Thyroid gland (tissue), 4 donors: ENCODE results near the gene PRPF6. TPM values are rescaled to one million over a fixed set of nuclear protein-coding genes. Genes with fewer than 3 reads are reported as not detected.
"Not testable (repeated sequence)": the region's sequence is repeated elsewhere in the genome, so short reads cannot be mapped to it uniquely, and the experiment has no call there.

Experiments used
- DNase-seq, 2 donors: peaks; one replicate each; pipeline ENCODE4 v3.0.0-alpha.2; 2019
- H3K27ac ChIP-seq, 3 donors: fragments of 200-600 bp; sonication (generic); 1 replicate in 2 of 3; 2 replicates in 1 of 3; pipeline ENCODE4 v1.5.1; 2016 to 2019; ENCODE audit warnings: mild to moderate bottlenecking in 1 of 3, moderate library complexity in 1 of 3
- H3K27me3 ChIP-seq: fragments of 200-600 bp; sonication (generic); one replicate; pipeline ENCODE4 v1.5.1; 2019
- H3K36me3 ChIP-seq, 2 donors: fragments of 200-600 bp; sonication (generic); one replicate each; pipeline ENCODE4 v1.5.1; 2016 to 2019
- H3K4me1 ChIP-seq, 2 donors: fragments of 200-600 bp; sonication (generic); one replicate each; pipeline ENCODE4 v1.5.1; 2017 to 2019
- H3K4me3 ChIP-seq, 3 donors: fragments of 200-600 bp; sonication (generic); replicated peaks in 1 of 3; 1 replicate in 2 of 3; 2 replicates in 1 of 3; pipeline ENCODE4 v1.5.1; 2016; ENCODE audit warnings: mild to moderate bottlenecking in 1 of 3
- H3K9me3 ChIP-seq: fragments of 200-600 bp; sonication (generic); one replicate; pipeline ENCODE4 v1.5.1; 2017
- CTCF ChIP-seq, 6 experiments: fragments of 200-600 bp in 3 of 6; fragments of 450-650 bp in 3 of 6; sonication (generic) in 3 of 6; IDR thresholded peaks; one replicate each; pipeline ENCODE4 v1.5.1; 2016 to 2019; ENCODE audit warnings: antibody characterized with exemption in 6 of 6, mild to moderate bottlenecking in 2 of 6, inconsistent platforms in 1 of 6, moderate library complexity in 1 of 6
- POLR2A ChIP-seq, 2 donors: fragments of 450-650 bp; IDR thresholded peaks; one replicate each; pipeline ENCODE4 v1.6.1; 2017; ENCODE audit warnings: antibody characterized with exemption in 2 of 2, mild to moderate bottlenecking in 2 of 2, moderate library complexity in 1 of 2
- WGBS, 2 donors: methylation state at CpG; one replicate each; pipeline ENCODE4 v1.1.5; 2017; 5-methylcytosine and 5-hydroxymethylcytosine counted together
- intact Hi-C: fragments of 100-400 bp; cut with DNase I; formaldehyde crosslinking; loops from one replicate; pipeline ENCODE4 v1.15.1; 2023
- total RNA-seq, 4 donors: library from RNA; depleted of rRNA; stranded (reverse); fragments of >200 nt; gene quantifications; one replicate each; pipeline ENCODE4 v1.2.3, GENCODE V29; 2016

PRPF6 gene
- total RNA-seq, 4 donors from 2014 or later: 62.8 to 76.2 (median 70.1) TPM

GRCh38 chr20:63968136-63968927 lies 12.6 kb upstream of the PRPF6 start:
- H3K36me3 ChIP-seq: peaks cover 11 to 23% of the 10 kb centered on the region in 2 donors
- no peaks in the 10 kb centered on the region for H3K9me3 ChIP-seq
- WGBS, 2 donors: 81 to 88% methylated on average over 7 to 14 of the region's 14 CpGs
- H3K4me3 ChIP-seq: peak overlapping the region in 1 of 3 donors; percentile 72
- intact Hi-C loops: no loop called here
- DNase-seq: peak in 1 of 2 donors; percentile 1
- H3K4me1 ChIP-seq: peaks cover 11 to 16% of the 10 kb centered on the region in 2 donors
- TF ChIP-seq CTCF (IDR thresholded peaks at IDR 0.05) (no peak), POLR2A (IDR thresholded peaks at IDR 0.05) (no peak)
- no peaks in the 10 kb centered on the region for H3K27me3 ChIP-seq
- peak overlapping the region in 2 of 3 donors; percentile 41 to 80 for H3K27ac ChIP-seq

- H3K36me3 ChIP-seq: peaks cover 3 to 15% of the 10 kb centered on the region in 2 donors
- intact Hi-C loops: no loop called here
- H3K4me3 ChIP-seq: peak overlapping the region in 2 of 3 donors; percentile 34 to 72
- peak; percentile 39 to 50 for DNase-seq
- 3 to 15% methylated on average over 4 to 24 of the region's 70 CpGs for whole genome bisulfite sequencing, 2 donors
- H3K27me3 ChIP-seq: no peaks in the 10 kb centered on the region
- peak overlapping the region in 2 of 3 donors; percentile 41 to 80 for H3K27ac ChIP-seq
- no peaks in the 10 kb centered on the region for H3K9me3 ChIP-seq
- no peak for TF ChIP-seq POLR2A (IDR thresholded peaks at IDR 0.05)
- TF ChIP-seq CTCF (IDR thresholded peaks at IDR 0.05): no peak
- H3K4me1 ChIP-seq: peaks cover 11 to 24% of the 10 kb centered on the region in 2 donors
Observed at GRCh38 chr20:63968928-63969760, 11.8 kb upstream of the PRPF6 start.

GRCh38 chr20:63969838-63970713 lies 10.9 kb upstream of the PRPF6 start, which contains the start of gene ZNF512B:
ZNF512B (minus strand) TSS chr20:63969930; CDS start chr20:63967950, 1,980 bp downstream.
- Histone ChIP-seq H3K27ac (peak within 1 kb of the TSS in 2 of 3 donors; percentile 41 to 80), H3K4me3 (peak within 1 kb of the TSS in 2 of 3 donors; percentile 34 to 72), H3K9me3 (no peaks in the 10 kb centered on the region), H3K4me1 (peaks cover 11 to 24% of the 10 kb centered on the region in 2 donors), H3K27me3 (no peaks in the 10 kb centered on the region), H3K36me3 (peaks cover 0 to 10% of the 10 kb centered on the region in 2 donors)
- TF ChIP-seq POLR2A (IDR thresholded peaks at IDR 0.05): no peak
- TF ChIP-seq CTCF (IDR thresholded peaks at IDR 0.05): no peak
- WGBS, 2 donors: 2 to 38% methylated on average over 3 to 48 of the region's 73 CpGs
- DNase-seq: peak; percentile 74 to 76
- intact Hi-C loops: loop anchor here (5.0 kb wide), 1 partner anchor 473 kb away; the partner anchor contains the start of gene EEF1A2

- H3K4me1 ChIP-seq: peaks cover 11 to 24% of the 10 kb centered on the region in 2 donors
Observed at GRCh38 chr20:63970714-63971431, 10.1 kb upstream of the PRPF6 start.

GRCh38 chr20:63971960-63972311 lies 9.0 kb upstream of the PRPF6 start:
- H3K27ac ChIP-seq, H3K36me3 ChIP-seq, H3K4me3 ChIP-seq, DNase-seq, H3K27me3 ChIP-seq, H3K9me3 ChIP-seq: not testable (repeated sequence)
- intact Hi-C loops: loop anchor here (5.0 kb wide), 1 partner anchor 475 kb away; the partner anchor contains the start of gene EEF1A2
- 89 to 91% methylated on average over 10 of the region's 10 CpGs for WGBS, 2 donors
- H3K4me1 ChIP-seq: peaks cover 11 to 24% of the 10 kb centered on the region in 2 donors

More at GRCh38 chr20:63970714-63971431, 10.1 kb upstream of the PRPF6 start:
- Histone ChIP-seq H3K27me3 (no peaks in the 10 kb centered on the region), H3K36me3 (peaks cover 0 to 10% of the 10 kb centered on the region in 2 donors), H3K27ac (no peak overlapping the region), H3K4me3 (no peak overlapping the region), H3K9me3 (no peaks in the 10 kb centered on the region)
- TF ChIP-seq POLR2A (IDR thresholded peaks at IDR 0.05) (no peak), CTCF (IDR thresholded peaks at IDR 0.05) (no peak)
- 89 to 95% methylated on average over 5 of the region's 5 CpGs for WGBS, 2 donors
- no peak for DNase-seq
- intact Hi-C loops: loop anchor here (5.0 kb wide), 1 partner anchor 474 kb away; the partner anchor contains the start of gene EEF1A2
